Measurements from ENCODE around the gene DCC. TPM values are rescaled to one million over a fixed set of nuclear protein-coding genes. Genes with fewer than 3 reads are reported as not detected.

Gene DCC
- total and polyA plus RNA-seq, 2 experiments from 2014 or later = not detected

DNA sequence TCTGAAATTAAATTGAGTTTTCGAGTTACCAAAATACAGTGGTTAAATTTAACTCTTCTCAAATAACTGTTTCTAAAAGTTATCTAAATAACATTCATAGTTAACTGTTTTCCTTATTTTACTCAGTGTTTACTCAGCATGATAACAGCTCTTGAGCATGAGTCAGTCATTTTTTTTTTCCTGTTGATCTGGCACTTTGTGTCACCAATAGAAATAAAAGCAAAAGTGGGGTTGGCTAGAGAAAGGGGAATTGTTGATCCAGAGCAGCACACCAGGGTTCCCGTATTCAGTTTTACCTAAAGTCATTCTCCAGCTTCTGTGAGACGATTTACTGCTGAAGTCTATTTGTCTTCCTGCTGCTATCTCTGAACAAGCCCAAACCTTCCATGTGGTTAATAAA lies 851.6 kb downstream of the DCC start:
- no peaks in the 10 kb centered on the region for H3K9me3 ChIP-seq (ENCODE audit: low read depth)
- no peaks in the 10 kb centered on the region for H3K27me3 ChIP-seq (replicated peaks; ENCODE audit: insufficient read depth)
- no peak overlapping the region for H3K4me2 ChIP-seq (ENCODE audit: unreplicated experiment)
- H3K27ac ChIP-seq = no peak overlapping the region
- H3K4me3 ChIP-seq = no peak overlapping the region
- no peak for DNase-seq
- in situ Hi-C loops (cut with MboI) = no loop called here
- H4K20me1 ChIP-seq (ENCODE audit: insufficient read depth) = no peaks in the 10 kb centered on the region
- H3K36me3 ChIP-seq (ENCODE audit: low read depth) = no peaks in the 10 kb centered on the region
- WGBS, 2 experiments (ENCODE audit: low coverage in 1 of 2, low lambda C conversion rate in 2 of 2, missing lambda C conversion rate in 2 of 2) = 18 to 27% methylated on average over 3 of the region's 3 CpGs
- no peaks in the 10 kb centered on the region for H3K9me2 ChIP-seq (ENCODE audit: insufficient read depth)
- no peak overlapping the region for H3K9ac ChIP-seq
- H3F3A ChIP-seq (ENCODE audit: insufficient read depth) = no peaks in the 10 kb centered on the region
- TF ChIP-seq EZH2phosphoT487 (IDR thresholded peaks at IDR 0.05; ENCODE audit: insufficient read depth, low read depth) = no peak
- no peak for TF ChIP-seq EZH2 (IDR thresholded peaks at IDR 0.05; ENCODE audit: insufficient read depth, poor library complexity, severe bottlenecking)
- H3K79me2 ChIP-seq (ENCODE audit: insufficient read depth) = no peaks in the 10 kb centered on the region
- no peak overlapping the region for H2AFZ ChIP-seq
- H3K4me1 ChIP-seq (ENCODE audit: insufficient read depth) = no peaks in the 10 kb centered on the region

DNA sequence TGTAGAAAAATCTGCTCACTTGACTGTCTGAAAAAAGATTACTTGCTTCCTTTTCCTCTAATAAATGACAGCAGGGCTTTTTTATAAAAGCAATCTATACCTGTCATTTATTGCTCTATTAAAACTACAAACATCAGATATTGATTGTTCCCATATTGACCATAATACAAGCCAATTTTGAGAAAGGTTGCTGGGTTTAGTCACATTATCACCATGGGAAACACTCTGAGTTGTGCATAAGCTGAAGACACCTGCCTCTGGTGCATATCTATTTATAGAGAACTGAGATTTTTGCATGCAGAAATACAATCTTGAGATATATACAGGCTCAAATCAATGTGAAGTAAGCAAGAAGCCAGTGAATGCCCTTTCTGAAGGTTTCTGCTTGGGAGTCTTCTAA lies 853.9 kb downstream of the DCC start:
- no peaks in the 10 kb centered on the region for H3K9me3 ChIP-seq (ENCODE audit: low read depth)
- H3K36me3 ChIP-seq (ENCODE audit: low read depth) = no peaks in the 10 kb centered on the region
- no peak for DNase-seq
- H3K9me2 ChIP-seq (ENCODE audit: insufficient read depth) = no peaks in the 10 kb centered on the region
- H4K20me1 ChIP-seq (ENCODE audit: insufficient read depth) = no peaks in the 10 kb centered on the region
- no peaks in the 10 kb centered on the region for H3K27me3 ChIP-seq (replicated peaks; ENCODE audit: insufficient read depth)
- in situ Hi-C loops (cut with MboI) = no loop called here
- H3K4me3 ChIP-seq = no peak overlapping the region
- no peak overlapping the region for H3K27ac ChIP-seq
- no peak for TF ChIP-seq EZH2phosphoT487 (IDR thresholded peaks at IDR 0.05; ENCODE audit: insufficient read depth, low read depth)
- no peak for TF ChIP-seq EZH2 (IDR thresholded peaks at IDR 0.05; ENCODE audit: insufficient read depth, poor library complexity, severe bottlenecking)
- H2AFZ ChIP-seq = no peak overlapping the region
- H3K4me1 ChIP-seq (ENCODE audit: insufficient read depth) = no peaks in the 10 kb centered on the region
- no peak overlapping the region for H3K9ac ChIP-seq
- no peaks in the 10 kb centered on the region for H3F3A ChIP-seq (ENCODE audit: insufficient read depth)
- no peaks in the 10 kb centered on the region for H3K79me2 ChIP-seq (ENCODE audit: insufficient read depth)
- H3K4me2 ChIP-seq (ENCODE audit: unreplicated experiment) = no peak overlapping the region

DNA sequence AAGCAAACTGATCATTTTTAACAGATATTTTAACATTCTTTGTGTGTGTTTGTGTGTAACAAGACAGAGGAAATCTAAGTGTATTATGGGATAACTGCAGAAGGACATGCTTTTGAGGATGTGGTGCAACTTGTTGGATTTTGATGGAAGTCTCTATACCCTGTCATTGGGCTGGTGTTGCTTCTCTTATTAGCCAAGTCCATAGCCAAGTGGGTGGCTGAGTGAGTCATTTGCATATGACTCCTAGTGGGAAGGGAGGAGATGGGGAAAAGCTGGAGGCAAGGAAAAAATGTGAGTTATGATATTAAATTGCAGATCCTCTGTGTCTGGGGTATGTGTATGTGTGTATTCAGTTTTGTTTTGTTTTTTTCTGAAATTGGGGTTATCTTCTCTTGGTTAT lies 879.9 kb downstream of the DCC start:
- Histone ChIP-seq H3K27me3 (replicated peaks; ENCODE audit: insufficient read depth) (no peaks in the 10 kb centered on the region), H3F3A (ENCODE audit: insufficient read depth) (no peaks in the 10 kb centered on the region), H3K9ac (no peak overlapping the region), H3K9me3 (ENCODE audit: low read depth) (peaks cover under 1% of the 10 kb centered on the region), H3K4me3 (no peak overlapping the region), H4K20me1 (ENCODE audit: insufficient read depth) (no peaks in the 10 kb centered on the region), H3K4me1 (ENCODE audit: insufficient read depth) (no peaks in the 10 kb centered on the region), H3K79me2 (ENCODE audit: insufficient read depth) (no peaks in the 10 kb centered on the region), H3K36me3 (ENCODE audit: low read depth) (no peaks in the 10 kb centered on the region), H3K9me2 (ENCODE audit: insufficient read depth) (no peaks in the 10 kb centered on the region), H3K27ac (no peak overlapping the region), H3K4me2 (ENCODE audit: unreplicated experiment) (no peak overlapping the region), H2AFZ (no peak overlapping the region)
- no peak for DNase-seq
- in situ Hi-C loops (cut with MboI) = no loop called here
- TF ChIP-seq EZH2phosphoT487 (IDR thresholded peaks at IDR 0.05; ENCODE audit: insufficient read depth, low read depth) = no peak
- no peak for TF ChIP-seq EZH2 (IDR thresholded peaks at IDR 0.05; ENCODE audit: insufficient read depth, poor library complexity, severe bottlenecking)

- H3K79me2 ChIP-seq (ENCODE audit: insufficient read depth) = no peaks in the 10 kb centered on the region
- H4K20me1 ChIP-seq (ENCODE audit: insufficient read depth) = no peaks in the 10 kb centered on the region
- DNase-seq = no peak
- WGBS, 2 experiments (ENCODE audit: low coverage in 1 of 2, low lambda C conversion rate in 2 of 2, missing lambda C conversion rate in 2 of 2) = 29 to 33% methylated on average over 6 of the region's 6 CpGs
- H3K36me3 ChIP-seq (ENCODE audit: low read depth) = no peaks in the 10 kb centered on the region
- H3K4me1 ChIP-seq (ENCODE audit: insufficient read depth) = no peaks in the 10 kb centered on the region
- TF ChIP-seq EZH2 (IDR thresholded peaks at IDR 0.05; ENCODE audit: insufficient read depth, poor library complexity, severe bottlenecking) (no peak), EZH2phosphoT487 (IDR thresholded peaks at IDR 0.05; ENCODE audit: insufficient read depth, low read depth) (no peak)
- H3K9me2 ChIP-seq (ENCODE audit: insufficient read depth) = no peaks in the 10 kb centered on the region
- H3K4me3 ChIP-seq = no peak overlapping the region
- no peak overlapping the region for H2AFZ ChIP-seq
- H3K27me3 ChIP-seq (replicated peaks; ENCODE audit: insufficient read depth) = no peaks in the 10 kb centered on the region
- no peak overlapping the region for H3K4me2 ChIP-seq (ENCODE audit: unreplicated experiment)
- H3F3A ChIP-seq (ENCODE audit: insufficient read depth) = no peaks in the 10 kb centered on the region
- H3K9me3 ChIP-seq (ENCODE audit: low read depth) = no peaks in the 10 kb centered on the region
- in situ Hi-C loops (cut with MboI) = no loop called here
- H3K27ac ChIP-seq = no peak overlapping the region
- no peak overlapping the region for H3K9ac ChIP-seq
Measured at GRCh38 chr18:53224128-53224778, 884.3 kb downstream of the DCC start.
